Karpas-422 (cell line): ENCODE results near the gene ANKRD29. TPM values are rescaled to one million over a fixed set of nuclear protein-coding genes. Genes with fewer than 3 reads are reported as not detected.

Source experiments
- DNase-seq: peaks from one replicate; pipeline ENCODE4 v3.0.0-alpha.2; 2015
- H2AFZ ChIP-seq: fragments of 200-600 bp; sonication (generic); 2 replicates; pipeline ENCODE4 v1.6.1; 2014; ENCODE audit warnings: antibody characterized with exemption, low read length, mixed read lengths
- H3K27ac ChIP-seq: fragments of 200-600 bp; sonication (generic); 2 replicates; pipeline ENCODE4 v1.5.1; 2014; ENCODE audit warnings: mild to moderate bottlenecking, low read length, moderate library complexity
- H3K27me3 ChIP-seq: fragments of 200-600 bp; sonication (generic); 2 replicates; pipeline ENCODE4 v1.6.1; 2014; ENCODE audit warnings: low read length, mixed read lengths
- H3K36me3 ChIP-seq: fragments of 200-600 bp; sonication (generic); 2 replicates; pipeline ENCODE4 v1.6.1; 2014; ENCODE audit warnings: low read length, mixed read lengths; ENCODE audit not compliant: insufficient read depth
- H3K4me1 ChIP-seq: fragments of 200-600 bp; sonication (generic); 2 replicates; pipeline ENCODE4 v1.6.1; 2014; ENCODE audit warnings: mild to moderate bottlenecking, low read length, mixed read lengths
- H3K4me2 ChIP-seq: fragments of 200-600 bp; sonication (generic); 2 replicates; pipeline ENCODE4 v1.6.1; 2014; ENCODE audit warnings: low read length, low read depth, mild to moderate bottlenecking; ENCODE audit not compliant: poor library complexity, severe bottlenecking
- H3K4me3 ChIP-seq: fragments of 200-600 bp; sonication (generic); 2 replicates; pipeline ENCODE4 v1.5.1; 2014; ENCODE audit warnings: mild to moderate bottlenecking, antibody characterized with exemption, low read length, mixed read lengths
- H3K79me2 ChIP-seq: fragments of 200-600 bp; sonication (generic); 2 replicates; pipeline ENCODE4 v1.6.1; 2014; ENCODE audit warnings: mild to moderate bottlenecking, low read length, mixed read lengths
- H3K9ac ChIP-seq: fragments of 200-600 bp; sonication (generic); 2 replicates; pipeline ENCODE4 v1.6.0; 2014; ENCODE audit warnings: low read length
- H3K9me2 ChIP-seq: fragments of 200-600 bp; sonication (generic), shearing (Covaris generic); replicated peaks from 2 replicates; pipeline ENCODE4 v1.6.0; 2014; ENCODE audit warnings: mild to moderate bottlenecking, low read length, moderate library complexity; ENCODE audit not compliant: insufficient read depth
- H3K9me3 ChIP-seq: fragments of 300-700, 200-600 bp; sonication (generic); 2 replicates; pipeline ENCODE4 v1.6.1; 2014; ENCODE audit warnings: low read length, mixed read lengths
- H4K20me1 ChIP-seq: fragments of 200-600 bp; sonication (generic); 2 replicates; pipeline ENCODE4 v1.6.1; 2014; ENCODE audit warnings: mild to moderate bottlenecking, antibody characterized with exemption, low read length, low read depth; ENCODE audit not compliant: insufficient read depth
- total RNA-seq: library from RNA; depleted of rRNA; stranded (reverse); fragments of >200 nt; shearing (Covaris generic); gene quantifications from 2 replicates; pipeline ENCODE4 v1.2.3, GENCODE V29; 2014; ENCODE audit warnings: low replicate concordance

ANKRD29 gene
- total RNA-seq, 1 experiment from 2014 or later: not detected

GRCh38 chr18:23592911-23593310 lies 69.8 kb downstream of the ANKRD29 start:
- Histone ChIP-seq H3K36me3 (no peaks in the 10 kb centered on the region), H3K9ac (no peak overlapping the region), H3K27ac (no peak overlapping the region), H3K9me2 (no peaks in the 10 kb centered on the region), H3K79me2 (no peaks in the 10 kb centered on the region), H3K4me2 (no peak overlapping the region), H3K4me1 (no peaks in the 10 kb centered on the region; the same call in 1 of the 2 replicates), H2AFZ (no peak overlapping the region), H3K27me3 (no peaks in the 10 kb centered on the region), H4K20me1 (no peaks in the 10 kb centered on the region), H3K9me3 (no peaks in the 10 kb centered on the region), H3K4me3 (no peak overlapping the region)
- DNase-seq: no peak

- peaks cover 6% of the 10 kb centered on the region for H3K4me1 ChIP-seq
- no peaks in the 10 kb centered on the region for H3K36me3 ChIP-seq
- no peak overlapping the region for H3K4me2 ChIP-seq
- no peaks in the 10 kb centered on the region for H4K20me1 ChIP-seq
- H3K27me3 ChIP-seq: no peaks in the 10 kb centered on the region
- no peak overlapping the region for H3K4me3 ChIP-seq
- H3K9ac ChIP-seq: no peak overlapping the region
- no peak overlapping the region for H2AFZ ChIP-seq
- DNase-seq: no peak
- no peaks in the 10 kb centered on the region for H3K9me2 ChIP-seq
- H3K27ac ChIP-seq: no peak overlapping the region
- H3K79me2 ChIP-seq: peaks cover 1% of the 10 kb centered on the region
- no peaks in the 10 kb centered on the region for H3K9me3 ChIP-seq
These were observed 71.7 kb downstream of the ANKRD29 start for GRCh38 chr18:23591011-23591410.

DNA sequence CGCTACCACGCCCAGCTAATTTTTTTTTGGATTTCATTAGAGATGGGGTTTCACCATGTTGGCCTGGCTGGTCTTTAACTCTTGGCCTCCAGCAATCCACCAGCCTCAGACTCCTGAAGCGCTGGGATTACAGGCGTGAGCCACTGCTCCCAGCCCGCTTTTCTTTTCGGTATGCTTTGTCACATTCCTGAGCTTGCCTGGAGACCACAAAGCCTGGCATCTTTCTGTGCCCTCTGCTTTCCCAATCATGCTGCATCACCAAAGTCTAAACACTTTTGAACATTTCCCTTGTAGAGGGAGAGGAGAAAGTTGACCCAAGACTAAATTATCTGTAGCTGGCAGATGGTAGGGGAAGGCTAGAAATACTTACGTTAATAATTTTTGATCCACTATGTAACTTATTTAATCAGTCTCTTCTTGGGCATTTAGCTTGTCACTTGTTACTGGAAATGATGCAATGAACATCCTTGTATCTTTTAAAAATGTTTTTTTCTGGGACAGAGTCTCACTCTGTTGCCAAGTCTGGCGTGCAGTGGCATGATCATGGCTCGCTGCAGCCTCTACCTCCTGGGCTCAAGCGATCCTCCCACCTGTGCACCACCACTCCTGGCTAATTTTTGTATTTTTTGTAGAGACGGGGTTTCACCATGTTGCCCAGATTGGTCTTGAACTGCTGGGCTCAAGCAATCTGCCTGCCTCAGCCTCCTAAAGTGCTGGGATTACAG lies 73.7 kb downstream of the ANKRD29 start:
- no peak overlapping the region for H3K4me3 ChIP-seq
- H3K27ac ChIP-seq: no peak overlapping the region
- DNase-seq: no peak
- H3K4me1 ChIP-seq: peaks cover 20% of the 10 kb centered on the region
- H3K79me2 ChIP-seq: peaks cover 21% of the 10 kb centered on the region
- H3K27me3 ChIP-seq: no peaks in the 10 kb centered on the region
- no peaks in the 10 kb centered on the region for H3K9me2 ChIP-seq
- H3K9me3 ChIP-seq: no peaks in the 10 kb centered on the region
- H3K36me3 ChIP-seq: no peaks in the 10 kb centered on the region
- no peak overlapping the region for H2AFZ ChIP-seq
- H3K4me2 ChIP-seq: no peak overlapping the region
- H3K9ac ChIP-seq: no peak overlapping the region
- H4K20me1 ChIP-seq: no peaks in the 10 kb centered on the region; the same call in 1 of the 2 replicates

GRCh38 chr18:23587220-23587642 lies 75.5 kb downstream of the ANKRD29 start:
- Histone ChIP-seq H4K20me1 (no peaks in the 10 kb centered on the region; the same call in 1 of the 2 replicates), H3K9ac (peak overlapping the region; percentile 98), H3K9me2 (no peaks in the 10 kb centered on the region), H3K27me3 (no peaks in the 10 kb centered on the region), H3K27ac (no peak overlapping the region), H3K4me3 (peak overlapping the region; percentile 87), H3K4me1 (peaks cover 22% of the 10 kb centered on the region), H3K79me2 (peaks cover 38% of the 10 kb centered on the region), H3K9me3 (no peaks in the 10 kb centered on the region), H3K36me3 (no peaks in the 10 kb centered on the region), H2AFZ (peak overlapping the region; percentile 8), H3K4me2 (peak overlapping the region; percentile 92)
- no peak for DNase-seq

GRCh38 chr18:23586249-23587196 lies 76.2 kb downstream of the ANKRD29 start, which contains the start of gene NPC1:
Gene NPC1 (minus strand): TSS chr18:23586506. CDS start chr18:23586343, 163 bp downstream.
- peak within 1 kb of the TSS; percentile 87 for H3K4me3 ChIP-seq

DNA sequence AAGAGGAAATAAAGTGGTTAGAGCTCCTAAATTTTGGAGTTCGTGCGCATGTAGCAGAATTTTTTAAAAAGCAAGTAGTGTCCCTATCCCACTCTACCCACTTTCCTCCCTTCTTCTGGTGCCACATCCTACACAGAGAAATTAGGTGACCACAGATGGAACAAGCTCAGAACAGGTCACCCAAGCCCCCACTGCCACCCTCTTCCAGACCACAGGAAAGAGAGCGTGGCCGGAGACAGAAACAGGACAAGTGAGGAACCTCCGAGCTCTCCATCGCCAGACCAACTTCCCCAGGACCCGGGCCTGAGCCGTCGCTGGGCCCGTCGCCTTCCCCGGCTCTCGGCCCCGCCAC lies 76.8 kb downstream of the ANKRD29 start:
- H3K4me1 ChIP-seq: peaks cover 25% of the 10 kb centered on the region
- peak; percentile 47 for DNase-seq
- peak overlapping the region; percentile 92 for H3K4me2 ChIP-seq
- peak overlapping the region; percentile 98 for H3K9ac ChIP-seq
- H3K36me3 ChIP-seq: no peaks in the 10 kb centered on the region
- H3K9me2 ChIP-seq: no peaks in the 10 kb centered on the region
- peak overlapping the region; percentile 87 for H3K4me3 ChIP-seq
- no peaks in the 10 kb centered on the region; the same call in 1 of the 2 replicates for H4K20me1 ChIP-seq
- H3K9me3 ChIP-seq: no peaks in the 10 kb centered on the region
- peak overlapping the region; percentile 93 for H3K27ac ChIP-seq
- no peaks in the 10 kb centered on the region for H3K27me3 ChIP-seq
- H2AFZ ChIP-seq: peak overlapping the region; percentile 23; the same call in 1 of the 2 replicates
- peaks cover 52% of the 10 kb centered on the region for H3K79me2 ChIP-seq

More at GRCh38 chr18:23586249-23587196, 76.2 kb downstream of the ANKRD29 start, which contains the start of gene NPC1:
- no peaks in the 10 kb centered on the region for H3K9me3 ChIP-seq
- H3K27me3 ChIP-seq: no peaks in the 10 kb centered on the region
- peaks cover 25% of the 10 kb centered on the region for H3K4me1 ChIP-seq
- H3K4me2 ChIP-seq: peak within 1 kb of the TSS; percentile 92
- DNase-seq: peak; percentile 97
- H3K79me2 ChIP-seq: peaks cover 45% of the 10 kb centered on the region
- peak within 1 kb of the TSS; percentile 98 for H3K9ac ChIP-seq
- H4K20me1 ChIP-seq: no peaks in the 10 kb centered on the region; the same call in 1 of the 2 replicates
- H3K36me3 ChIP-seq: no peaks in the 10 kb centered on the region
- H3K9me2 ChIP-seq: no peaks in the 10 kb centered on the region
- peak within 1 kb of the TSS; percentile 99 for H2AFZ ChIP-seq
- peak within 1 kb of the TSS; percentile 93 for H3K27ac ChIP-seq

GRCh38 chr18:23585007-23585871 lies 77.5 kb downstream of the ANKRD29 start:
- H3K4me1 ChIP-seq: peaks cover 25% of the 10 kb centered on the region
- peaks cover 58% of the 10 kb centered on the region for H3K79me2 ChIP-seq
- H3K4me3 ChIP-seq: peak overlapping the region; percentile 87
- H3K27ac ChIP-seq: peak overlapping the region; percentile 93
- peak; percentile 73 for DNase-seq
- H2AFZ ChIP-seq: peak overlapping the region; percentile 23; the same call in 1 of the 2 replicates
- H3K9me2 ChIP-seq: no peaks in the 10 kb centered on the region
- H4K20me1 ChIP-seq: no peaks in the 10 kb centered on the region; the same call in 1 of the 2 replicates
- H3K9me3 ChIP-seq: no peaks in the 10 kb centered on the region
- no peaks in the 10 kb centered on the region for H3K36me3 ChIP-seq
- H3K9ac ChIP-seq: peak overlapping the region; percentile 98
- H3K27me3 ChIP-seq: no peaks in the 10 kb centered on the region
- H3K4me2 ChIP-seq: peak overlapping the region; percentile 92
